Measurements from ENCODE around the gene ATP5IF1. TPM values are rescaled to one million over a fixed set of nuclear protein-coding genes. Genes with fewer than 3 reads are reported as not detected.

Gene ATP5IF1
- total and polyA plus RNA-seq, 9 of the 15 experiments (the other 6 are each of a cell fraction or from before 2014, with no cell fraction given) = 292 to 1,422 (median 388) TPM

GRCh38 chr1:28232558-28233263 is 3.2 kb upstream of the ATP5IF1 start, which contains the start of gene DNAJC8 (continued):
- TF ChIP-seq ZKSCAN8 (CRISPR knock-in tag; IDR thresholded peaks at IDR 0.05) (no peak), RBFOX2 (IDR thresholded peaks at IDR 0.05; ENCODE audit: low read depth, low read length) (peak; percentile 87), RFX7 (CRISPR knock-in tag; IDR thresholded peaks at IDR 0.05) (no peak), ZNF699 (CRISPR knock-in tag; IDR thresholded peaks at IDR 0.05; ENCODE audit: insufficient replicate concordance) (no peak), ATF6 (CRISPR knock-in tag; IDR thresholded peaks at IDR 0.05) (0 out of 2 replicates have a peak, but pooled peaks have one; percentile 82), SIN3A (IDR thresholded peaks at IDR 0.05; ENCODE audit: borderline replicate concordance in 2 of 2, control insufficient read depth in 1 of 2, low read depth in 2 of 2, low read length in 2 of 2) (peak in 1 of 2 experiments; percentile 93; a peak in 2 of 4 replicates), PHF20 (IDR thresholded peaks at IDR 0.05; ENCODE audit: partially characterized antibody) (peak; percentile 92), ZNF766 (CRISPR knock-in tag; conservative IDR thresholded peaks at IDR 0.05) (0 out of 2 replicates have a peak, but pooled peaks have one; percentile 67), SMARCE1 (IDR thresholded peaks at IDR 0.05) (no peak), RBM17 (IDR thresholded peaks at IDR 0.05; ENCODE audit: borderline replicate concordance, low read depth, low read length) (no peak), ILF3 (IDR thresholded peaks at IDR 0.05; ENCODE audit: borderline replicate concordance) (no peak), ZBTB8A (IDR thresholded peaks at IDR 0.05; ENCODE audit: partially characterized antibody) (no peak), SNIP1 (IDR thresholded peaks at IDR 0.05; ENCODE audit: low read depth) (no peak), NR1H2 (CRISPR knock-in tag; IDR thresholded peaks at IDR 0.05) (0 out of 2 replicates have a peak, but pooled peaks have one; percentile 21), CSDE1 (IDR thresholded peaks at IDR 0.05) (0 out of 4 replicates have a peak, but pooled peaks of 1 of the 2 experiments have one; percentile 45), XRCC3 (IDR thresholded peaks at IDR 0.05) (no peak), ZBED1 (IDR thresholded peaks at IDR 0.05) (0 out of 2 replicates have a peak, but pooled peaks have one; percentile 63), ZNF174 (CRISPR knock-in tag; IDR thresholded peaks at IDR 0.05) (no peak), IRF9 (tag; IDR thresholded peaks at IDR 0.05) (no peak), MAX (CRISPR knock-in tag; IDR thresholded peaks at IDR 0.05) (peak; percentile 87), ZNF274 (IDR thresholded peaks at IDR 0.05; ENCODE audit: borderline replicate concordance, low read depth, low read length) (no peak), RUNX1 (IDR thresholded peaks at IDR 0.05; ENCODE audit: low read depth) (no peak)
- TF ChIP-seq, protein P1, sequence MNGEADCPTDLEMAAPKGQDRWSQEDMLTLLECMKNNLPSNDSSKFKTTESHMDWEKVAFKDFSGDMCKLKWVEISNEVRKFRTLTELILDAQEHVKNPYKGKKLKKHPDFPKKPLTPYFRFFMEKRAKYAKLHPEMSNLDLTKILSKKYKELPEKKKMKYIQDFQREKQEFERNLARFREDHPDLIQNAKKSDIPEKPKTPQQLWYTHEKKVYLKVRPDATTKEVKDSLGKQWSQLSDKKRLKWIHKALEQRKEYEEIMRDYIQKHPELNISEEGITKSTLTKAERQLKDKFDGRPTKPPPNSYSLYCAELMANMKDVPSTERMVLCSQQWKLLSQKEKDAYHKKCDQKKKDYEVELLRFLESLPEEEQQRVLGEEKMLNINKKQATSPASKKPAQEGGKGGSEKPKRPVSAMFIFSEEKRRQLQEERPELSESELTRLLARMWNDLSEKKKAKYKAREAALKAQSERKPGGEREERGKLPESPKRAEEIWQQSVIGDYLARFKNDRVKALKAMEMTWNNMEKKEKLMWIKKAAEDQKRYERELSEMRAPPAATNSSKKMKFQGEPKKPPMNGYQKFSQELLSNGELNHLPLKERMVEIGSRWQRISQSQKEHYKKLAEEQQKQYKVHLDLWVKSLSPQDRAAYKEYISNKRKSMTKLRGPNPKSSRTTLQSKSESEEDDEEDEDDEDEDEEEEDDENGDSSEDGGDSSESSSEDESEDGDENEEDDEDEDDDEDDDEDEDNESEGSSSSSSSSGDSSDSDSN (IDR thresholded peaks at IDR 0.05; ENCODE audit: borderline replicate concordance in 1 of 2, low read depth in 2 of 2, low read length in 2 of 2) = no peak

Data from K562 (cell line).